Urinary bladder (tissue), 4 donors: ENCODE results near the gene HDAC2. TPM values are rescaled to one million over a fixed set of nuclear protein-coding genes. Genes with fewer than 3 reads are reported as not detected.
"Not testable (repeated sequence)": the region's sequence is repeated elsewhere in the genome, so short reads cannot be mapped to it uniquely, and the experiment has no call there.

Source experiments
- DNase-seq: peaks from one replicate; pipeline ENCODE4 v3.0.0-alpha.2; 2015; ENCODE audit errors: extremely low spot score
- H3K27ac ChIP-seq: one replicate; pipeline ENCODE4 v1.5.1; 2013; ENCODE audit warnings: low read depth, mild to moderate bottlenecking, moderate library complexity
- H3K36me3 ChIP-seq: one replicate; pipeline ENCODE4 v1.6.1; 2013; ENCODE audit warnings: mild to moderate bottlenecking, moderate library complexity; ENCODE audit not compliant: insufficient read depth
- H3K4me1 ChIP-seq: one replicate; pipeline ENCODE4 v1.6.1; 2013; ENCODE audit warnings: mild to moderate bottlenecking, moderate library complexity; ENCODE audit not compliant: insufficient read depth
- H3K4me3 ChIP-seq: one replicate; pipeline ENCODE4 v1.5.1; 2013; ENCODE audit warnings: low read depth, low read length
- WGBS: extraction: QIAGEN DNeasy Blood & Tissue Kit; methylation state at CpG from one replicate; pipeline ENCODE4 v1.1.7; 2013; 5-methylcytosine and 5-hydroxymethylcytosine counted together
- polyA plus RNA-seq: library from polyadenylated mRNA; stranded (reverse); fragments of 200-250 nt; gene quantifications from one replicate; pipeline ENCODE4 v1.2.3, GENCODE V29; 2013
- total RNA-seq: library from RNA; depleted of rRNA; stranded (reverse); fragments of >200 nt; gene quantifications from one replicate; pipeline ENCODE4 v1.2.3, GENCODE V29; 2014
- donor health status: healthy with polysubstance abuse.
- donor health status: healthy.

Gene HDAC2
- total and polyA plus RNA-seq, 2 donors, result 77.9 to 103 TPM

DNA sequence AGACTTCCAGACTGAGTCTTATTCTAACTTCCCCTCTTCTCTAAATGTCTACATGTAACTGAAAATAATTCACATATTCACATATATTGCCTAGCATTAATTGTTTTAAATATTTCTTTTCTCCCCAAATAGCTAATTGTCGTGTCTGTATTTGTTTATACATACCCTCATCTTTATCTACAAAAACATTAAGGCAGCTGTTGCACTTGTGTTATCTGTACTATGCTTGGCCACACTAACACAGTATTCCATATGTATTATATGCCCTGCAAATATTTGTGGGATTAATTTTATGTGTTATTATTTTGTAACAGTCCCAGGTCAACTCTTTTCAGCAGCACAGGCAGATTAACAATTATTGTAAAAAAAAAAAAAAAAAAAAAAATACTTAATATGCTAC, 11.7 kb downstream of the HDAC2 start:
- 37% methylated on average over 1 of the region's 1 CpG for WGBS
- Histone ChIP-seq H3K27ac (no peak overlapping the region), H3K4me1 (no peaks in the 10 kb centered on the region), H3K36me3 (no peaks in the 10 kb centered on the region), H3K4me3 (no peak overlapping the region)
- no peak for DNase-seq

DNA sequence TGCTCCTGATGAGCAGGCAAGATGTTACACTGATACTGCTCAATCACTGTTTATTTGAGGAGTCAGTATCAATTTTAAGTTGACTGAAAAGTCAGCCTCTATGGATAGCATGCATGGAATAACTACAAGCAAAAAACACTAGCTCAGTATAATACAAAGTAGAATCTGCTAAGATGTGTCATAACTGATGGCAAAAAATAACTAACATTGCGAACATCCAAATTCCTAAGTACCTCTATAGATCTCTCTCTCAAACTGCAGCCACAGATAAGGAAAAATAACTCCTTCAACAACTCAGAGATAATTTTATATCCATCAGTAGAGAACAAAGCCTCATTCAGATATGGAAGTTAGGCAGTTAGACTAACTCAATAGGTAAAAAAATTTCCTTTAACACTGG, 16.3 kb downstream of the HDAC2 start:
- DNase-seq, result no peak
- Histone ChIP-seq H3K4me1 (no peaks in the 10 kb centered on the region), H3K4me3 (no peak overlapping the region), H3K27ac (no peak overlapping the region), H3K36me3 (no peaks in the 10 kb centered on the region)
- 95% methylated on average over 1 of the region's 1 CpG for WGBS

DNA sequence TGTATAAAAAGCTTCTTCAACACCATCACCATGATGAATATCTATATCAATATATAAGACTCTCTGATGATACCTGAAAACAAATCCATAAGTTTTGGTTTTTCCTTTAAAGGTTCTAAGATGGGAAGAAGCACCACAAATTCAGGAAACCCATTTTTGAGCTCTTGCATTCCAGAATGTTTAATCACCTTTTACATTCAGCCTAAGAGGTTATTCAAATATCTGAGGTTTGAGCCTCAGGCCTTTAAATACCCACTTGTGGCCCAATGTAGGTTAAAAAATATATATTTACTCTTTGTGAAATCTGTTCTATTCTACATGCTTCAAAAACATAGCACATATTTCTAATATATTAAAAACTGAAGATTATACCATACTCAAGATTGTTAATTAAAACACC, 17.6 kb downstream of the HDAC2 start:
- DNase-seq, result no peak
- H3K4me3 ChIP-seq, result no peak overlapping the region
- no peak overlapping the region for H3K27ac ChIP-seq
- H3K4me1 ChIP-seq, result no peaks in the 10 kb centered on the region
- H3K36me3 ChIP-seq, result no peaks in the 10 kb centered on the region

DNA sequence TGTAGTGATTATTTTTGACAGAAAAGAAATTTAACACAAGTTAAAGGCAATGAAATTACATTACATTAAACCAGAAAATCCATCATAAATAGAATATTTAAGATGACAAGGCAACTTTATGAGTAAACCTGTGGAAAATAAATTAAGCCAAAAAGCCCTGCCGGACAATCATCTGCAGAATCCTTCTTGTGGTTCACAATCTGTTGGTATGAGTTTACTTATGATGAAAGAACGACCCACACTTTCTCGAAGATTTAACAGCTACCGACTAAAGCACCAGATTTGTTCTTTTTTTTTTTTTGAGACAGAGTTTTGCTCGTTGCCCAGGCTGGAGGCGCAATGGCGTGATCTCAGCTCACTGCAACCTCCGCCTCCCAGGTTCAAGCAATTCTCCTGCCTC, 21.4 kb downstream of the HDAC2 start:
- H3K36me3 ChIP-seq, result peaks cover 2% of the 10 kb centered on the region
- no peak for DNase-seq
- WGBS, result 95% methylated on average over 8 of the region's 8 CpGs
- no peaks in the 10 kb centered on the region for H3K4me1 ChIP-seq
- no peak overlapping the region for H3K27ac ChIP-seq
- no peak overlapping the region for H3K4me3 ChIP-seq

DNA sequence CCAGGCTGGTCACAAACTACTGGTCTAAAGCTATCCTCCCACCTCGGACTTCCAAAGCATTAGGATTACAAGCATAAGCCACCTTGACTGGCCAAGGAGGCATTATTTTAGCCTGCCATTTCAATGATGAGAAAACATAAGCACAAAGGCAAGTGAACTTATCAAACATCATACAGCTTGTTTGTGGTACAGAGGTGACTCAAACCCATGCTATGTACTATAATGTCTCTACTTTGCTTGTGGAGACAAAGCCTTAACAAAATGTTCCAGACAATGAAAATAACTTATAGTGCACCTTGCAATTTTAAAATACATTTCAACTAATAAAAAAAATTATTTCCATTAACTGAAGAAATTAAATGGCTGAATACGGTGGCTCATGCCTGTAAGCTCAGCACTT, 26.2 kb downstream of the HDAC2 start:
- peaks cover 11% of the 10 kb centered on the region for H3K36me3 ChIP-seq
- no peaks in the 10 kb centered on the region for H3K4me1 ChIP-seq
- no peak for DNase-seq
- no peak overlapping the region for H3K4me3 ChIP-seq
- 91% methylated on average over 2 of the region's 2 CpGs for WGBS
- no peak overlapping the region for H3K27ac ChIP-seq

DNA sequence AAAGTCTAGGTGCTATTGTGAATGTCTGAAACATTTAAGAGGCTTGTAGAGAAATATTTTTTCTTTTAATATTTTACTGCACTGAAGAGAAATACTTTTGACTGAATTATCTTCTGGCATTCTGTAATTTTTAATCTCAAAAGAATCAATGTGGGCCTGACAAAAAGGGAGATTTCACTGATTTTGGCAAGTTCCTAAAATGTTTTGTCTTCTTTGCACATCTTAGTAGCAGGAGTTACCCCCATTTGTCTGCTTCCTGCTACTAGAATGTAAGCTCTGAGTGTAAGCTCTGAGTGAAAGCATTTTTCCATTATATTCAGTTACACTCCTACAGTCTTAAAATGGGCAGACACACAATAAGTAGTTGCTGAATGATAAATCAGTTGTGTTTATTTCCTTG, 31.1 kb downstream of the HDAC2 start:
- H3K36me3 ChIP-seq, result peaks cover 9% of the 10 kb centered on the region
- H3K4me1 ChIP-seq, result no peaks in the 10 kb centered on the region
- no peak overlapping the region for H3K4me3 ChIP-seq
- no peak overlapping the region for H3K27ac ChIP-seq
- DNase-seq, result no peak

DNA sequence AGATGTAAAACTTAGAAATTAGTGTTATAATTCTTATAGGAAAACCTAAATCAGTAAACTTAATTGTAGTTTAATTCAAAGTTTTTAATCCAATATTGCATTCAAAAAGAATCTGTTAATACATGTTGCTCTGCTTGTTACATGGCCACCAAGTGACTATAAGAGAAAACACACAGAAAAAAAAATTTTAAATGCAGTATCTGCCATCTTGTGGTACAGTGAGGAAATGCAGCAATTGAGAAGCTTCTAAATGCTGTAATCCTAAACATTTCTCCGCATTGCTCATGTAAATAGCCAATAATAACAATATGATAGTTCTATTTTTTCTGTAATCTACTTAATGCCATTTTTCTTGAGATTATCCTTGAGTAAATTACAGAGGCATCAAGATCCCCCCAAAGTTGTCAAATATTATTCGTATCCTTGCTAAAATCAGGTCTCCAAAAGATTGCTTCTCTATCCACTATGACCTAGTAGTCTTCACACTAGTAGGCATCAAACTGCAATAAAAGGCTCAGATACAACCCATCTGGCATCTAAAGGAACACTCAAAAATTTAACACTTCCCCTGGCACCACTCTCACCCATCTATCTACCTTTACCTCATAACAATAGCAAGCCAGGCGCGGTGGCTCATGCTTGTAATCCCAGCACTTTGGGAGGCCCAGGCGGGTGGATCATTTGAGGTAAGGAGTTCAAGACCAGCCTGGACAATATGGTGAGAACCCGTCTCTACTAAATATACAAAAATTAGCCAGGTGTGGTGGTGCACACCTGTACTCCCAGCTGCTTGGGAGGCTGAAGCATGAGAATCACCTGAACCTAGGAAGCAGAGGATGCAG, 34.6 kb downstream of the HDAC2 start:
- no peaks in the 10 kb centered on the region for H3K36me3 ChIP-seq
- H3K4me1 ChIP-seq, result no peaks in the 10 kb centered on the region
- 84% methylated on average over 6 of the region's 6 CpGs for WGBS
- no peak overlapping the region for H3K4me3 ChIP-seq
- peak; percentile 80 for DNase-seq
- no peak overlapping the region for H3K27ac ChIP-seq

DNA sequence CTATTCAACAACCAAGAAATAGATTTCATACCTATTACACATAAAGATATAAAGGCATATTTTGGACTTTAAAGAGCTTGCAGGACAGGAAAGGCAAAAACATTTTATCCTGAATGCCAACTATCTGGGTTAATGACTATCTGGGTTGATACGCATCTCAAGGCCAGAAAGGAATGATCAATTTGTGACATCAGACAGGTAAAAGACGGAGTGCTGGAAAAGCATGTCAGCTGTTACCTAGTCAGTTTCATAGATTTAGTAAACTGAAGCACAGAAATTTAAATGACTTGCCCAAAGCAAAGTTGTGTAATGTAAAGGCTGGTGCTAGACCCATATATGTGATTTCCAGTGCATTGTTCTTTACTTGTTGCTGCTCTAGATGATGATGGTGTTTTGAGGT, 36.8 kb downstream of the HDAC2 start:
- Histone ChIP-seq H3K36me3 (no peaks in the 10 kb centered on the region), H3K4me3 (no peak overlapping the region), H3K4me1 (no peaks in the 10 kb centered on the region), H3K27ac (no peak overlapping the region)
- no peak for DNase-seq
- 91% methylated on average over 2 of the region's 2 CpGs for WGBS

DNA sequence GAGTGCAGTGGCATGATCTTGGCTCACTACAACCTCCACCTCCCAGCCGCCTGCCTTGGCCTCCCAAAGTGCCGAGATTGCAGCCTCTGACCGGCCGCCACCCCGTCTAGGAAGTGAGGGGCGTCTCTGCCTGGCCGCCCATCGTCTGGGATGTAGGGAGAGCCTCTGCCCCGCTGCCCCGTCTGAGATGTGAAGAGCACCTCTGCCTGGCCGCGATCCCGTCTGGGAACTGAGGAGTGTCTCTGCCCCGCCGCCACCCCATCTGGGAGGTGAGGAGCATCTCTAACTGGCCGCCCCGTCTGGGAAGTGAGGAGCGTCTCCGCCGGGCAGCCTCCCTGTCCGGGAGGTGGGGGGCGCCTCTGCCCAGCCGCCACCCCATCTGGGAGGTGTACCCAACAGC, 39.0 kb downstream of the HDAC2 start:
- H3K36me3 ChIP-seq, H3K4me1 ChIP-seq, H3K27ac ChIP-seq, DNase-seq, H3K4me3 ChIP-seq: not testable (repeated sequence)
- WGBS, result 94% methylated on average over 23 of the region's 23 CpGs

DNA sequence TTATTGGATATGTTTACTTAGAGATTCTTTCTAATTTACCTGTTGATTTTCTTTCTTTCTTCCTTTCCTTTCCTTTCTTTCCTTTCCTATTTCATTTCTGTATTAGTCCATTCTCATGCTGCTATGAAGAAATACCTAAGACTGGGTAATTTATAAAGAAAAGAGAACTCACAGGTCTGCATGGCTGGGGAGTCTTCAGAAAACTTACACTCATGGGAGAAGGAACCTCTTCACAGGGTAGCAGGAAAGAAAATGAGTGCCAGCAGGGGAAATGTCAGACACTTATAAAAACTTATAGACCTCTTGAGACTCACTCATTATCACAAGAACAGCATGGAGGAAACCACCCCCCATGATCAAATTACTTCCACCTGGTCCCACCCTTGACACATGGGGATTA, 40.8 kb downstream of the HDAC2 start:
- H3K4me1 ChIP-seq, result no peaks in the 10 kb centered on the region
- no peaks in the 10 kb centered on the region for H3K36me3 ChIP-seq
- DNase-seq, result no peak
- no peak overlapping the region for H3K27ac ChIP-seq
- no peak overlapping the region for H3K4me3 ChIP-seq

DNA sequence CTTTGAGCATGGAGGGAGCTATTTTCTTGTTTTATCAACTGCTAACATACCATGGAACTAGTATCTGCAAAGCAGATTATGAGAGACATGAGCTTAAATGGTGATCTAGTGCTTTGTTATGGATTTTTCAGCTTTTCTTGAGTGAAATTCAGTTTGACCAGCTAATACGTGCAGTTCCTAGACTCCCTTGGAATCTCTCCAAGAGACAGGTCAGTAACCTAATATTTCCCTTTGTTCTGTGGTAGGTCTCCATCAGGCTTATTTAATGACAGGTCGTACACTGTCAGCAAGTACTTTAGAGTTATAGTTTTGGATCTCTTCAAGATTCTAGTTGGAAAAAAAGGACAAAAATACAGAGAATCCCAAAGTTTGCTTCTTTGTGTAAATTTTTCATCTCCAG, 43.9 kb downstream of the HDAC2 start:
- 35% methylated on average over 2 of the region's 2 CpGs for WGBS
- DNase-seq, result no peak
- no peaks in the 10 kb centered on the region for H3K4me1 ChIP-seq
- no peak overlapping the region for H3K4me3 ChIP-seq
- no peaks in the 10 kb centered on the region for H3K36me3 ChIP-seq
- H3K27ac ChIP-seq, result no peak overlapping the region

DNA sequence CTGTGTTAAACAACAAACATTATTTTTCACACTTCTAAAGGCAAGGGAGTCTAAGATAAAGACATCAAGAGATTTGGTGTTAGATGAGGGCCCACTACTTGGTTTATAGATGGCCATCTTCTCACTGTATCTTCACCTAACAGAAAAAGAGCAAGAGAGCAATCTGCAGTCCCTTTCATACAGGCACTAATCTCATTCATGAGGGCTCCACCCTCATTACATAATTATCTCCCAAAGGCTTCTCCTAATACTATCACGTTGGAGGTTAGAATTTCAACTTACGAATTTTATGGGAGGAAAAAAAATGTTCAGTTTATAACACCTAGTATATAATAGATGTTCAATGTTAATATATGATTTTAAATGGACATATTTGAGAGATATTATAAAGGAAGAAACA, 45.6 kb downstream of the HDAC2 start:
- WGBS, result 63% methylated on average over 2 of the region's 2 CpGs

DNA sequence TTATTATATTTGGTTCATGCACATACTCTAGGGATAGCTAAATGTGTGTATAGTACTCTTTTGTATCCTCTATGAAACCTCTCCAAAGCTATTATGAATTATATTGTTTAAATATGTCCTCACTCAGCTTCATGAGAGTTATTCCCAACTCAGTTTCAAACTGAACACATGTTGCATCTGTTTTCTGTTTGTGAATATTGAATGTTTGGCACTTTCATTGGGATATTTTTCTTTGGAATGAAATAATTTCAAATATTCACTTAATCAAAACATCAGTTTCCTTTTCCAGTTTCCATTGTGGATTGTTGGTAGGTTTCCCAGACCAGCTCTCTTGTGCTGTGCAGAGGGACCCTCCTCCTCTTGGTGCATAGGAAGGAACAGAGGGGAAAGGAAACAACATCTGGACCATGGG, 46.6 kb downstream of the HDAC2 start:
- DNase-seq, result peak; percentile 28
- H3K4me1 ChIP-seq, result no peaks in the 10 kb centered on the region
- H3K4me3 ChIP-seq, result no peak overlapping the region
- H3K27ac ChIP-seq, result no peak overlapping the region
- no peaks in the 10 kb centered on the region for H3K36me3 ChIP-seq

More for the DNA sequence above, 45.6 kb downstream of the HDAC2 start:
- Histone ChIP-seq H3K27ac (no peak overlapping the region), H3K4me1 (no peaks in the 10 kb centered on the region), H3K36me3 (no peaks in the 10 kb centered on the region), H3K4me3 (no peak overlapping the region)
- DNase-seq, result no peak

DNA sequence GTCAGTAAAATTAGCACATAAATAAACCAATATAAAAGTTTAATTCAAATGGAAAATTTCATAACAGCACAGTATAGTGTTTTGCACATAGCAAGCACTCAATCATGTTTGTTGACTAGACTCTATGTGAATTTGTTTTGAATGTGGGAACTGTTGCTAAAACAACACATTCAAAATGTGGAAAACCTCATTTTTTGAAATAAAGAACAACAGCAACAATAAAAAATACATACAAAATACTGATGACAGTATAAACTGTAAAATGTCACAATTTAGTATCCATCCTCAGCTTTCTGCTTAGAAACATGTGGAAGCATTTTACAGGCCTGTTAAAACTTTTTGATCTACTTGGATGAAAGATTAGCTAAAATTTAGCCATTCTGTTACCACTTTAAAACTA, 47.4 kb downstream of the HDAC2 start:
- no peak for DNase-seq

More for the DNA sequence above, 47.4 kb downstream of the HDAC2 start:
- Histone ChIP-seq H3K4me1 (no peaks in the 10 kb centered on the region), H3K36me3 (no peaks in the 10 kb centered on the region), H3K27ac (no peak overlapping the region), H3K4me3 (no peak overlapping the region)
